Nephron progenitor cell (in vitro differentiated cells): ENCODE measurements around the gene SLC25A21.
A peak's percentile ranks its signal among the peaks of the same experiment; 100 is the strongest.

Experiments used
- DNase-seq: peaks from one replicate; pipeline ENCODE4 v3.0.0; 2021
- H3K27ac Mint-ChIP-seq: 2 replicates; pipeline ENCODE4 v1.8.0; 2021; ENCODE audit warnings: mild to moderate bottlenecking, moderate library complexity, mixed read lengths
- H3K27me3 Mint-ChIP-seq: 2 replicates; pipeline ENCODE4 v1.8.0; 2021; ENCODE audit warnings: mild to moderate bottlenecking, low read depth, mixed read lengths; ENCODE audit not compliant: poor library complexity
- H3K36me3 Mint-ChIP-seq: 2 replicates; pipeline ENCODE4 v1.8.0; 2021; ENCODE audit warnings: low read depth, mixed read lengths
- H3K4me1 Mint-ChIP-seq: 2 replicates; pipeline ENCODE4 v1.8.0; 2021; ENCODE audit warnings: mixed read lengths
- H3K4me3 Mint-ChIP-seq: 2 replicates; pipeline ENCODE4 v1.8.0; 2021; ENCODE audit warnings: mild to moderate bottlenecking, moderate library complexity, mixed read lengths
- H3K9me3 Mint-ChIP-seq: 2 replicates; pipeline ENCODE4 v1.8.0; 2021; ENCODE audit warnings: mild to moderate bottlenecking, moderate library complexity, mixed read lengths
- TF ChIP-seq, protein P1 (sequence below): fragments of 200-600 bp; sonication (generic); IDR thresholded peaks from 2 replicates; pipeline ENCODE4 v1.5.0; 2021; ENCODE audit warnings: antibody characterized with exemption

Gene SLC25A21

DNA sequence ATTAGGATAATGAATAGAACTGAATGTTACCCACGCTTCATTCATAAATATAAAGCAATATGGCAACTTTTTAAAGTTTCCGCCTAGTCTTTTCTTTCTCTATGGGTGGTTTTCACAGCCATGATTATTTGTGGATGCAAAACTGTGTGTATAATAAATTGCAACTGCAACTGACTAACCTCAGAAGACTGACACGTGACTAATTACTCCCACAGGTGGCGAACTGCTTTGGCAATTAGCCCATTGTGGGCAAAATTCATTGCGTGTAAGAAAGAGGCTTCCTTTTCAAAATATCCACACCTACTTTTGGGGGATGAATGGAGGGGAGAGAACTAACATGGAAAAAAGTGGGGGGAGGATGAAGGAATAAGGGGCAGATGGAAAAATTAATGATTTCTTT, 79.0 kb downstream of the SLC25A21 start:
- Mint-ChIP-seq H3K27me3 (no peaks in the 10 kb centered on the region), H3K4me3 (no peak overlapping the region), H3K4me1 (peaks cover 15% of the 10 kb centered on the region), H3K36me3 (no peaks in the 10 kb centered on the region), H3K27ac (no peak overlapping the region), H3K9me3 (no peaks in the 10 kb centered on the region)
- DNase-seq, result no peak
- TF ChIP-seq, protein P1, sequence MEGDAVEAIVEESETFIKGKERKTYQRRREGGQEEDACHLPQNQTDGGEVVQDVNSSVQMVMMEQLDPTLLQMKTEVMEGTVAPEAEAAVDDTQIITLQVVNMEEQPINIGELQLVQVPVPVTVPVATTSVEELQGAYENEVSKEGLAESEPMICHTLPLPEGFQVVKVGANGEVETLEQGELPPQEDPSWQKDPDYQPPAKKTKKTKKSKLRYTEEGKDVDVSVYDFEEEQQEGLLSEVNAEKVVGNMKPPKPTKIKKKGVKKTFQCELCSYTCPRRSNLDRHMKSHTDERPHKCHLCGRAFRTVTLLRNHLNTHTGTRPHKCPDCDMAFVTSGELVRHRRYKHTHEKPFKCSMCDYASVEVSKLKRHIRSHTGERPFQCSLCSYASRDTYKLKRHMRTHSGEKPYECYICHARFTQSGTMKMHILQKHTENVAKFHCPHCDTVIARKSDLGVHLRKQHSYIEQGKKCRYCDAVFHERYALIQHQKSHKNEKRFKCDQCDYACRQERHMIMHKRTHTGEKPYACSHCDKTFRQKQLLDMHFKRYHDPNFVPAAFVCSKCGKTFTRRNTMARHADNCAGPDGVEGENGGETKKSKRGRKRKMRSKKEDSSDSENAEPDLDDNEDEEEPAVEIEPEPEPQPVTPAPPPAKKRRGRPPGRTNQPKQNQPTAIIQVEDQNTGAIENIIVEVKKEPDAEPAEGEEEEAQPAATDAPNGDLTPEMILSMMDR, result no peak

DNA sequence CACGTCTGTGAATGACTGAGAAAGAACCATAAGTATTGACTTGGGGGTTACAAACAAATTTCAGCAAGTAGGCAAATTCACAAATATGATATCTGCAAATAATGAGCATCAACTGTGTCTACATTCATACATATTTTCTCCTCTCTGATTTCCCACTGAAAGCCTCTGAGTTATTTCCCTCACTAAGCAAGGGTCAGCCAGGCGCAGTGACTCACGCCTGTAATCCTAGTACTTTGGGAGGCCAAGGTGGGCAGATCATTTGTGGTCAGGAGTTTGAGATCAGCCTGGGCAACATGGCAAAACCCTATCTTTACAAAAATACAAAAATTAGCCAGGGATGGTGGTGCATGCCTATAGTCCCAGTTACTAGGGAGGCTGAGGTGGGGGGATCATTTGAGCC, 80.8 kb downstream of the SLC25A21 start:
- Mint-ChIP-seq H3K4me3 (no peak overlapping the region), H3K9me3 (no peaks in the 10 kb centered on the region), H3K36me3 (no peaks in the 10 kb centered on the region), H3K4me1 (peaks cover 16% of the 10 kb centered on the region), H3K27me3 (no peaks in the 10 kb centered on the region), H3K27ac (no peak overlapping the region)
- DNase-seq, result no peak
- TF ChIP-seq, protein P1, result no peak

DNA sequence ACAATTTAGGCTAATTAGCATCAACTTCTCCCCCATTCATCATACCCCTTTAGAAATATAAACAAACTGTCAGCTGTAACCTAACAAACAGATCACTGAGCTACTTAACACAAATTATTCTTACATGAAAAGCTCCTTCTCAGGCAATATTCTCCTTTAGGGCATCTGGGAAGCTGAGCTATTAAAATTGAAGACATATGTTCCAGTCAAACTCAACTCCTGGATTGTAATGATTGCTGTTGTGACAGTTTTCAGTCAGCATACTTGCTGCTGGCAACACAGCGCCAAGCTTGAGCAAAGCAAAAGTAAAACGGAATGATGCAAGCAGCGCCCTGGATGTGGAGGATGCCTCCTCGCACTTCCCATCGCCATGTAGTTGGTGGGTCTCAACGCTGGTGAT, 82.4 kb downstream of the SLC25A21 start:
- Mint-ChIP-seq H3K4me3 (no peak overlapping the region), H3K27me3 (no peaks in the 10 kb centered on the region), H3K36me3 (no peaks in the 10 kb centered on the region), H3K9me3 (no peaks in the 10 kb centered on the region), H3K27ac (no peak overlapping the region), H3K4me1 (peaks cover 16% of the 10 kb centered on the region)
- DNase-seq, result no peak
- TF ChIP-seq, protein P1, result no peak

DNA sequence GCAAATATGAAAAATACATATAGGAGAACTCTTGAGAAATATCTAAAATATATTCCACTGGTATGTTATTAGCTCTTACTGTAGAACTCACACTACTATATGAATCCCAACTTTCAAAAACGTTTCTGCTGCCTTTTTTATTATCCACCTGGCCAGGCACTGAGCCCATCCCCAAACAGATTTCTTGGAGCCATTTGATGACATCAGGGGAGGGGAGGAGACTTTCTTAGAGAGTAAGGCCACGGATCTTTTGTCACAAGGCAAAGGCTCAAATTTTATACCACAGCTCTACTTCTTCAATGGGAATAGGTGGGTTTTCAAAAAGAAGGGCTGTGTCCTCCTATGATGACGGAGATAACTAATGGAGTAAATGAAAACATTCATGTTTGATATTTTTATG, 83.0 kb downstream of the SLC25A21 start:
- TF ChIP-seq, protein P1, result no peak
- Mint-ChIP-seq H3K4me1 (peaks cover 16% of the 10 kb centered on the region), H3K36me3 (no peaks in the 10 kb centered on the region), H3K27me3 (no peaks in the 10 kb centered on the region), H3K27ac (no peak overlapping the region), H3K9me3 (no peaks in the 10 kb centered on the region), H3K4me3 (no peak overlapping the region)
- DNase-seq, result no peak

DNA sequence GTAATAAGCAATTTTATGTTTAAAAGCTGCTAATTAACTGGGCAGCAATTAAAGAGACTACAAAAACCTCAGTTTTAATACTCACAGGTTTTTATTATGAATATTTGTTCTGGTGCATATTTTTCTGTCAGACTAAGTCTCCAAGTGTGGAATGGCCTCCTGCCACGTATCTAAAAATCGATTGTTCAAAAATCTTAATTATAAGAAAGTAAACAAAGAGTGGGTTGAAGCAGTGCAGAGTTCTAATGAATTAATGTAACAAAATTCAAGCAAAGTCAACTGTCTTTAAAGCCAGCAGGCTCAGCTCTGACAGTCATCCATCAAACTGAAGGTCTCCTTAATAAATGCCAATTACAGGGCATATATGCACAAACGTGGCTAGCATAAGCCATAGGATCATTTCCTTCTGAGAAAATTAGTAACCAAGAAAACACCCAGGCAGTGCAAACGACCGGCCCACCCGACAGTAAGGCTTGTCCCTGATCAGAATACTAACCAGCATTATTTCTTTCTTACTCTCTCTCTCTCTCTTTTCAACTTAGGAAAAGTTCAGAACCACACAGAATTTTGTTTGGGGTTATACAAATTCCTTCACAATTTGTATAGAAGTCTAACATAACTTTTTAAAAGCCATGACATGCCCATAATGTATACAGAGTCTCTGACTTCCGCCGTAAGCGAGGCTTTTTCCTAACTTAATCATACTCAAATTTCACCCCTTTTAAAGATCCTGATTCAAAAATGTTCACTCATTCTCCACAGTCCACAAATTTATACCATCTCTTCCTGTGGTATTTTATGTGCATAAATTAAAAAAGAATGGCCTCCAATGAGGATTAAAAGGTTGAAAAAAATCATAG, 83.8 kb downstream of the SLC25A21 start:
- Mint-ChIP-seq H3K4me3 (no peak overlapping the region), H3K36me3 (no peaks in the 10 kb centered on the region), H3K27ac (peak overlapping the region; percentile 60), H3K27me3 (no peaks in the 10 kb centered on the region), H3K9me3 (no peaks in the 10 kb centered on the region), H3K4me1 (peaks cover 20% of the 10 kb centered on the region)
- no peak for DNase-seq
- TF ChIP-seq, protein P1, result no peak

- peaks cover 20% of the 10 kb centered on the region for H3K4me1 Mint-ChIP-seq
- TF ChIP-seq, protein P1, result no peak
- H3K27me3 Mint-ChIP-seq, result no peaks in the 10 kb centered on the region
- DNase-seq, result no peak
- H3K9me3 Mint-ChIP-seq, result no peaks in the 10 kb centered on the region
- H3K4me3 Mint-ChIP-seq, result no peak overlapping the region
- peak overlapping the region; percentile 7 for H3K27ac Mint-ChIP-seq
- no peaks in the 10 kb centered on the region for H3K36me3 Mint-ChIP-seq
These were observed 84.9 kb downstream of the SLC25A21 start for GRCh38 chr14:37087520-37087919.
